GM21529 (cell line): Measurements from ENCODE around the gene SUGCT.

Experiments used
- ATAC-seq: cut with Tn5 transposase; IDR thresholded peaks from one replicate; pipeline ENCODE4 v1.9.1; 2021; ENCODE audit not compliant: unreplicated experiment

The SUGCT gene

DNA sequence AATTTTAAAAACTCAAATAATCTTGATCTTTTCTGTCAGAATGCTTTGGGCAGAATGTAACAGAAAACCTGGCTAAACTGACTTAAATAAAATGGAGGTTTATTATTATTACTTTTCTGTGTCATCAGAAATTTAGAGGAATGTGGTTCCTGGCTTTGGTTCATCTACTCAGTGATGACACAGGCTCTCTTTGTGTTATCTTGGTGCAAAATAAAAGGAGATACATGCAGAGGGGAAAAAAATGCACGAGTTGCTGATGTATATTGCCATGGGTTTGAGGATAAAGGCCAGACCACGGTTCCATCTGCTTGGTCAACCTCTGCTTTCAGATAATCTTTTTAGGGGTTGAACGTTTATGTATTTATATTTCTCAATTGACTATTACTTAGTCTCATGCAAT is 181.4 kb downstream of the SUGCT start:
- ATAC-seq = no peak

- no peak for ATAC-seq
Measured at GRCh38 chr7:40324914-40325313, 190.1 kb downstream of the SUGCT start.

GRCh38 chr7:40327113-40327512 is 192.3 kb downstream of the SUGCT start:
- ATAC-seq = no peak

- no peak for ATAC-seq
Measured at GRCh38 chr7:40327873-40328272, 193.1 kb downstream of the SUGCT start.

GRCh38 chr7:40329601-40330153 is 194.9 kb downstream of the SUGCT start:
- no peak for ATAC-seq

DNA sequence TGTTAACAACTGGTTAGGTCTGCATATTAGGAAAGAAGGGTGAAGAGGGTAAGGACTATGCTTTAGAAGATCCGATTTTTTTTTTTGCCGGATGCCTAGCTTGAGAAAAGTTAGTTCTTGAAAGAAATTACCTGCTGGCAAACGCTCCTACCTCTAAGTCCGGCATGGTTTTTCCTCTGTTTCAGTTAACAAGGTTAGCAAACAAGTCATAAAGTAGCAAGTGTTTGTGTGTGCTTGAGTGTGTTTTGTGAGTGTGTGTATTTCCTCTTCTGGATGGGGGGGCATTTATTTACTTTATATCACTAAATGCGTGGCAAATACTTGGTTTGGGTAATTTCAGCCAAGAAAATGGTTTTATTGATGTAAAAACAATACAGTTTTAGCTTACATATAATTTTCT is 195.6 kb downstream of the SUGCT start:
- no peak for ATAC-seq

- no peak for ATAC-seq
Measured at GRCh38 chr7:40331915-40332314, 197.1 kb downstream of the SUGCT start.

- no peak for ATAC-seq
Measured at GRCh38 chr7:40332516-40332915, 197.7 kb downstream of the SUGCT start.

GRCh38 chr7:40341836-40342235 is 207.0 kb downstream of the SUGCT start:
- no peak for ATAC-seq

DNA sequence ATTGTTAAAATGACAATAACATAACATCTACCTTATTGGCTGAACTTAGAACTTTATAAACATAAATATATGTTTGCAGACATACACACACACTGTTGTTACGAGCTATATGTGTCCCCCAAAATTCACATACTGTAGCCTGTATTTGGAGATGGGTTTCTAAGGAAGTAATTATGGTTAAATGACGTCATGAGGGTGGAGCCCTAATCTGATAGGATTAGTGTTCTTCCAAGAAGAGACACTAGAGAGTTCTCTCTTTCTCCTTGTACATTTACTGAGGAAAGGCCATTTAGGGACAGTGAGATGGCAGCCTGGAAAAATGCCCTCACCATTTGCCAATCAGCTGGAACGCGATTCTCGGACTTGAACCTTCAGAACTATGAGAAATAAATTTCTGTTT is 211.7 kb downstream of the SUGCT start:
- ATAC-seq = no peak

DNA sequence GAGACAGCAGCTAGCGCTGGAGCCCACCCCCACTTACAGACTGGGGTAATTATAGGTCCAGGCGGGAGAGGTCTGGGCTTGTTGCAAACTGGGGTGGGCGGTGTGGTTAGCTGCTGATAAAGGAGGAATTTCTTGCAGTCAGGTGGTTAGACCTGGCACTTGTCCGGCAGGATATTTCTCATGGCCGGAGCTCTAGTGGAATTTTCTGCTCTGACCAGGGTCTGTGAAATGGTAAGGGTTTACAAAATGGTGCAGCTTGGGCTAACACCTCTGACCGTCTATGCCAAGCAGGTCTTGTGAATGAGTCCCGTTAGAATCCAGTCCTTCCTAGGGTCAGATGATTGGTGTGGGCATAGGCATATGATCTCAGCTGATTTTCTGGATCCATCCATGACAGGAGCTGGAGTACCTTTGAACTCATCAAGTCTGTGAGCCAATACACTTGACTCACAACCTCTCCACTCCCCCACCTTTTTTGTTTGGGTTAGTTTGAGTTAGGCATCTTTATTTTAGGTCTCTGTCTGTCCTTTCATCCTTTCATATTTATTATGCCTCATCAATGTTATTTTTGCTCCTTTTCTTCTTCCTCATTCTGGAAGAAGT is 213.4 kb downstream of the SUGCT start:
- no peak for ATAC-seq

DNA sequence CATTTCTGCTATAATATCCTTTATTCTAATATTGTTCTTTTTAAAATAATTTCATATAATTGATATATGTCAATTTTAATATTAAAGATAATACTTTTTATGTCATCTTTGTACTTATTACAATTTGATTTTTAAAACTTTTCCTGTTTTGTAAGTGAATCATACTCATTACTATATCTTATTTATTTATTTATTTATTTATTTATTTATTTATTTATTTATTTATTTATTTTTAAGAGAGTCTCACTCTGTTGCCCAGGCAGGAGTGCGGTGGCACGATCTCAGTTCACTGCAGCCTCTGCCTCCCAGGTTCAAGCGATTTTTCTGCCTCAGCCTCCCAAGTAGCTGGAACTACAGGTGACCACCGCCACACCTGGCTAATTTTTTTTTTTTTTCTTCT is 215.3 kb downstream of the SUGCT start:
- no peak for ATAC-seq

DNA sequence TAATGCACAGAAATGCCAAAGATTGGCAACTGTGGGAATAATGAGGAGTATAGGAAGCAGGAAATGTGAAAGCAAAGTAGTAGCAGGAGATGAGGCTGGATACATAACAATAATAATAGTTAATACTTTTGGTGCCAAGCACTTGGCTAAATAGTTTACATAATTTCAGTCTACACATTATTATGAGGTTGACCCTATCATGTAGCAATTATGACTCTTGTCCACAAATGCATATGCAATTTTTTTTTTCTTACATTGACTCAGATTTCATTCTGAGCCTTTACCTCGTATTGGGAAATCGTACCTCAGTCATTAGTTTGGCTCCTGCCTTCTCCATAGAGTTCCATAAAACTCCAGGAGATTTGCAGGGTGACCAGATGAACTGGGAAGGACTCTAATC is 219.9 kb downstream of the SUGCT start:
- ATAC-seq = no peak

DNA sequence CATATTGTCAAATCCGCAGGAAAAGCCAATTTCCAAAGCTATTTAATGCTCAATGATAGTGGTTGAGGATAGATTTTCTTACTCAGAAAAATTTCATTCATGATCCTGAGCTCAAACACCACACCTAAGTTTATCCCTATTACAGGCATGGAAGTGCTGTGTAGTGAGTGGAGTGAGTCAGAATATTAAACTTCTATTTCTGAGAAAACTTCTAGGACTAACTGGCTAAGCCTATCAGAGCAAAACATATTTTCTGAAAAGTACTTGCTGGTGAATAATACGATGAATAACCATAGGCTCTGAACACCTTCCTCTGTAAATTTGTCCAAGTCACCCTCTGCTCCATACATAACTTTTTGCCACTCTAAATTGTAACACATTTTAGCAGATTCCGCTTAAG is 221.5 kb downstream of the SUGCT start:
- no peak for ATAC-seq

GRCh38 chr7:40356871-40357709 is 222.3 kb downstream of the SUGCT start:
- ATAC-seq = no peak

GRCh38 chr7:40369641-40370277 is 235.0 kb downstream of the SUGCT start:
- no peak for ATAC-seq

DNA sequence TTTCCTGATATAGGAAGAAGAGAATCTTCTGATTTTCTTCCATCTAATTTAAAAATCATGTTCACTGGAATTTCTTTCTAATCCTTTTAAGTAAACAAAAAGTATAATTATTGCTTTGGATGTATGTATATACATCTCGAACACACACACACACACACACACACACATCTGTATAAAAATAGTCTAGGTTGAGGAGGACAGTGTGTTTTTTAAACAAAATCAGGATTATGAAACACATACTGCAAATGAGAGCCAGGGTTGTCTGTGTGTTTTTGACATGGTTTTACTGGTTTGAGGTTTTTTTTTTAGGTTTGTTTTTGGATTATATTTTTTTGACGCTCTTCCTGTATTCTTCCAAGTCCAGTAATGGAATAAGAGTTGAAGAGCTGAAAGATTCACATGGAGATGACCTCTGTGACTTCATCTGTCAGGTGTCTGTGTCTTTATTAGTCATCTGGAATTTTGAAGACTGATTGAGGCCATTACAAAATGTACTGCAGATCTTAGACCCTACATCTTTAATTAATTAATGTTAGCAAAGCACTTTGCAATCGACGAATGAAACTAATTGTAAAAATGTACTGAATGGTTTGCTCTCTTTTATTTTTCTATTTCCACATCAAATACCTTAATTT is 237.1 kb downstream of the SUGCT start:
- no peak for ATAC-seq

DNA sequence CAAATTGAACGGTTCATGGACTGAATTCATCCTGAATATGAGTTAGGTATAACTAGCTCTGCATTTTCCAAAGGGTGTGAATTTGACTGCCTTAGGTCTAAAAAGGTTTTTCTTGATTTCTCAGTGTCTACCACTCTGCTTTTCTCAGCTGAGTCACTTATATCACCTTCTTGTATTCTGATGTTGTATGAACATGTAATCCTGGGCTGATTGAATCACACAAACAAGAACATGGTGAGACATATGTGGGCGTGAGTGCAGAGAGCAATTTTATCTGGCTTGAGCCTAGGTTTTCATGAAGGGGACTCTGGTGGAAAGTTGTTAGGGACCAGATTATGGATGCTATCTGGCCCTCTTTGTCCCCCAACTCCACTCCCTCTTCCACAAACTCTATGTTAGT is 239.8 kb downstream of the SUGCT start:
- no peak for ATAC-seq

DNA sequence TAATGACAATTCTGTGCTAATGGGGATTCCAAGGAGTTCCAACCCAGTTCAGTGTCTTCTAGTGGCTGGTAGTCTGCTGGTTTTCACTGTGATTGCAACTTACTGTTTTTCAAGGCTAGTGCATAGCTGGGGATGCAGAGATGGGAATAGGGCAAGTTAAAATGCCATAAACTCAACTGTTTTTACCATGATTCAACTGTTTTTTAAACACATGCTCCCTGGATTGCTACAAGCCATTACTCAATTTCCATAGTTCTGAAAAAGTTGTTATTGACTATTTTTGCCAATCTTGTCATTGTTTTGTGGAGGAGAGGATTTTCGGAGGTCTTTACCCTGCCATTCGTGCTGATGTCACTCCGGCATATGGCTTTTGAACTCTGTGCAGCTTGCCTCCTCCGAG is 245.3 kb downstream of the SUGCT start:
- ATAC-seq = no peak

DNA sequence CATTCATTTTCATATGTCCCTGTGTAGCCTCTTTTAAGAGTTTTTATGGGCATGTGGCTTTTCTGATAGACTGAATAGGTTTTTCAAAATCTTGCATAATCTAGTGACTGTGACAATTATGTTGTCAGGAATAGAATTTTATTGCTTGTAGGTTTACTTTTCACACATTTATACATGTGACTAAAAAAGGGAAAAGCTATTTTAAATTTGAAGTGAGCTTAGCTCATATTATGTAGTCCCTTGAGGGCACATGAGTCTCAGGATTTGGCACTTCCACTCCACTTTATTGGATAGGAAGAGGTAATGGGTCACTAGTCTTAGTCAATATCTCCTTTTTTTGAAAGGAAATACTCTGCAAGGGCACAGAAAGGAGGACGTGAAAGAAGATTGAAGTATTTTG is 247.3 kb downstream of the SUGCT start:
- ATAC-seq = no peak

- ATAC-seq = no peak
Measured at GRCh38 chr7:40393660-40394059, 258.9 kb downstream of the SUGCT start.
